Chondrocyte (in vitro differentiated cells): ENCODE measurements around the gene DOCK2. TPM values are rescaled to one million over a fixed set of nuclear protein-coding genes. Genes with fewer than 3 reads are reported as not detected.

Experiments
- DNase-seq: peaks from one replicate; pipeline ENCODE4 v3.0.0; 2021; ENCODE audit warnings: mixed read lengths, low spot score
- H3K27ac Mint-ChIP-seq: one replicate; pipeline ENCODE4 v1.8.0; 2021; ENCODE audit warnings: mild to moderate bottlenecking, moderate library complexity, mixed read lengths; ENCODE audit not compliant: unreplicated experiment
- H3K27me3 Mint-ChIP-seq: 2 replicates; pipeline ENCODE4 v1.8.0; 2021; ENCODE audit warnings: low read depth, mixed read lengths
- H3K36me3 Mint-ChIP-seq: 2 replicates; pipeline ENCODE4 v1.8.0; 2021; ENCODE audit warnings: low read depth, mixed read lengths
- H3K4me1 Mint-ChIP-seq: 2 replicates; pipeline ENCODE4 v1.8.0; 2021; ENCODE audit warnings: low read depth, mild to moderate bottlenecking, mixed read lengths
- H3K4me3 Mint-ChIP-seq: one replicate; pipeline ENCODE4 v1.8.0; 2021; ENCODE audit warnings: mild to moderate bottlenecking, moderate library complexity, mixed read lengths; ENCODE audit not compliant: unreplicated experiment
- H3K9me3 Mint-ChIP-seq: 2 replicates; pipeline ENCODE4 v1.8.0; 2021; ENCODE audit warnings: low read depth, mixed read lengths
- total RNA-seq: library from RNA; stranded (reverse); gene quantifications from 3 replicates; pipeline ENCODE4 v1.2.1, GENCODE V29; 2021
- TF ChIP-seq, protein P1 (sequence below): fragments of 200-600 bp; sonication (generic); IDR thresholded peaks from 2 replicates; pipeline ENCODE4 v1.5.0; 2021; ENCODE audit warnings: antibody characterized with exemption, mild to moderate bottlenecking, moderate library complexity

Gene DOCK2
- total RNA-seq, 1 donor from 2014 or later, result 3.1 TPM

GRCh38 chr5:169880012-169880663 lies 243.1 kb downstream of the DOCK2 start:
- Mint-ChIP-seq H3K27me3 (no peaks in the 10 kb centered on the region), H3K9me3 (no peaks in the 10 kb centered on the region), H3K36me3 (no peaks in the 10 kb centered on the region), H3K4me3 (no peak overlapping the region), H3K27ac (no peak overlapping the region), H3K4me1 (no peaks in the 10 kb centered on the region)
- TF ChIP-seq, protein P1, sequence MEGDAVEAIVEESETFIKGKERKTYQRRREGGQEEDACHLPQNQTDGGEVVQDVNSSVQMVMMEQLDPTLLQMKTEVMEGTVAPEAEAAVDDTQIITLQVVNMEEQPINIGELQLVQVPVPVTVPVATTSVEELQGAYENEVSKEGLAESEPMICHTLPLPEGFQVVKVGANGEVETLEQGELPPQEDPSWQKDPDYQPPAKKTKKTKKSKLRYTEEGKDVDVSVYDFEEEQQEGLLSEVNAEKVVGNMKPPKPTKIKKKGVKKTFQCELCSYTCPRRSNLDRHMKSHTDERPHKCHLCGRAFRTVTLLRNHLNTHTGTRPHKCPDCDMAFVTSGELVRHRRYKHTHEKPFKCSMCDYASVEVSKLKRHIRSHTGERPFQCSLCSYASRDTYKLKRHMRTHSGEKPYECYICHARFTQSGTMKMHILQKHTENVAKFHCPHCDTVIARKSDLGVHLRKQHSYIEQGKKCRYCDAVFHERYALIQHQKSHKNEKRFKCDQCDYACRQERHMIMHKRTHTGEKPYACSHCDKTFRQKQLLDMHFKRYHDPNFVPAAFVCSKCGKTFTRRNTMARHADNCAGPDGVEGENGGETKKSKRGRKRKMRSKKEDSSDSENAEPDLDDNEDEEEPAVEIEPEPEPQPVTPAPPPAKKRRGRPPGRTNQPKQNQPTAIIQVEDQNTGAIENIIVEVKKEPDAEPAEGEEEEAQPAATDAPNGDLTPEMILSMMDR, result no peak
- no peak for DNase-seq

GRCh38 chr5:169880785-169881184 lies 243.7 kb downstream of the DOCK2 start:
- Mint-ChIP-seq H3K9me3 (no peaks in the 10 kb centered on the region), H3K27ac (no peak overlapping the region), H3K36me3 (no peaks in the 10 kb centered on the region), H3K4me1 (no peaks in the 10 kb centered on the region), H3K27me3 (no peaks in the 10 kb centered on the region), H3K4me3 (no peak overlapping the region)
- no peak for DNase-seq
- TF ChIP-seq, protein P1, result no peak

DNA sequence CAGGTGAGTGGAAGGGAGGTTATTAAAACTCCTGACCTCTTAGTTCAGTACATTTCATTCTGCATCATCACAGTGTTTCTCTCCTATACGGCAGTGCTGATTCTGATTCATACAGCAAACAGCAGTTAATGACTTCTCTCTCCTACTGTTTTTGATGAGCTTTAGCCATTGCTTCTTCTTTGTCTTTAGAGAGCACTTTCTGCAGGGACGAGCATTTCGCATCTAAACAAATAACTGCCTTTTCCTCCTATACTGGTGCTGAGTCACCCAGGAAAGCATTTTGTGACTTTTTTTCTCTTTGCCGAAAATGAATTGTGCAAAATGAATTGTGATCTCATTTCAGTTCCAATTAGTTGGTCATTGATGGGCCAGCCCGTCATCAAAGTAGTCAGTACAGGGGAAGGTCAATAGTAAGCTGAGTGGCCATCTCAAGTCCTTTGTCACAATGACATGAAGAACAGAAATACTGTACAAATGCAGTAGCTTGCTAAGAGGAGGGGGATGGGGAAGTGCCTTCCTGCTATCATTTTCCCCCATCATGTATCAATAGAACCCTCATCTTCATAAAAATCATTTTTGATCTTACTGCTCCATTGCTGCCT lies 244.7 kb downstream of the DOCK2 start:
- TF ChIP-seq, protein P1, result no peak
- H3K27me3 Mint-ChIP-seq, result no peaks in the 10 kb centered on the region
- H3K36me3 Mint-ChIP-seq, result no peaks in the 10 kb centered on the region
- no peaks in the 10 kb centered on the region for H3K4me1 Mint-ChIP-seq
- DNase-seq, result no peak
- H3K4me3 Mint-ChIP-seq, result no peak overlapping the region
- H3K9me3 Mint-ChIP-seq, result no peaks in the 10 kb centered on the region
- H3K27ac Mint-ChIP-seq, result no peak overlapping the region

DNA sequence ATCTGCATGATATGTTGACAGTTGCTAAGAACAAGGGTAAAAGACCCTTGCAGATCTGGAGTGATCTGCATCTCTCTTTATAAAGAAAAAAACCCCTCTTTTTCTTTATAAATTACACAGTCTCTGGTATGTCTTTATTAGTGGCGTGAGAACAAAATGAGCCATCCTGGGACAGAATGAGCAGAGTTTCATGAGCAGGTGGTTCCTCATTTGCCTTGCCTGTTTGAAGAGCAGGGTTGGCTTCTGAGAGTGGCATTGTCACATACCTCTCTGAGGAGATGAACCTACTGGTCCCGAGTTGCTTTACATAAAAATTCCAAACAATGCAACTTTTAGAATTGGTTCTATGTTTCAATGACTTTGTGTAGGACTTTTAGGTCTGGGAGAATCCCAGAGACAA lies 249.0 kb downstream of the DOCK2 start:
- DNase-seq, result no peak
- H3K4me3 Mint-ChIP-seq, result no peak overlapping the region
- TF ChIP-seq, protein P1, result no peak
- no peaks in the 10 kb centered on the region for H3K36me3 Mint-ChIP-seq
- H3K9me3 Mint-ChIP-seq, result no peaks in the 10 kb centered on the region
- H3K4me1 Mint-ChIP-seq, result no peaks in the 10 kb centered on the region
- H3K27me3 Mint-ChIP-seq, result no peaks in the 10 kb centered on the region
- no peak overlapping the region for H3K27ac Mint-ChIP-seq

- TF ChIP-seq, protein P1, result no peak
- Mint-ChIP-seq H3K36me3 (no peaks in the 10 kb centered on the region), H3K27ac (no peak overlapping the region), H3K27me3 (no peaks in the 10 kb centered on the region), H3K9me3 (no peaks in the 10 kb centered on the region), H3K4me3 (no peak overlapping the region), H3K4me1 (no peaks in the 10 kb centered on the region)
- DNase-seq, result no peak
Measured at GRCh38 chr5:169886677-169887076, 249.6 kb downstream of the DOCK2 start.
